Measurements from ENCODE around the gene CCL24.

DNA sequence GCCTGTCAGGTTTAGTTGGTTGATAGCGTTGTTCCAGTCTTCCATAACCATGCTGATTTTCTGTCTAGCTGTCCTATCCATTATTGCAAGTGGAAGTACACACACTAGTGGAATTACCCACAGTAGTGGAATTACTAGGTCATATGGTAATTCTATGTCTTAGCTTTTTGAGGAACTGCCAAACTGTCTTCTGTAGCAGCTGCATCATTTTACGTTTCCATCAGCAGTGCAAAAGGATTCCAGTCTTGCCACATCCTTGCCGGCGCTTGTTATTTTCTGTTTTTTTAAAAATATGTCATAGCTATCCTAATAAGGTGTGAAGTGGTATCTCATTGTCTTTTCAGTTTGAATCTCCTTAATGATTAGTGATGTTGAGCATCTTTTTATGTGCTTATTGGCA is 48.0 kb upstream of the CCL24 start:
- TF ChIP-seq POLR2A (IDR thresholded peaks at IDR 0.05) (no peak), CTCF (IDR thresholded peaks at IDR 0.05) (no peak)

Measured in uterus (tissue), 2 donors.